ENCODE data around the gene SNTG2.

- no peak for TF ChIP-seq EZH2phosphoT487 (IDR thresholded peaks at IDR 0.05; ENCODE audit: borderline replicate concordance)
- TF ChIP-seq, protein P1, sequence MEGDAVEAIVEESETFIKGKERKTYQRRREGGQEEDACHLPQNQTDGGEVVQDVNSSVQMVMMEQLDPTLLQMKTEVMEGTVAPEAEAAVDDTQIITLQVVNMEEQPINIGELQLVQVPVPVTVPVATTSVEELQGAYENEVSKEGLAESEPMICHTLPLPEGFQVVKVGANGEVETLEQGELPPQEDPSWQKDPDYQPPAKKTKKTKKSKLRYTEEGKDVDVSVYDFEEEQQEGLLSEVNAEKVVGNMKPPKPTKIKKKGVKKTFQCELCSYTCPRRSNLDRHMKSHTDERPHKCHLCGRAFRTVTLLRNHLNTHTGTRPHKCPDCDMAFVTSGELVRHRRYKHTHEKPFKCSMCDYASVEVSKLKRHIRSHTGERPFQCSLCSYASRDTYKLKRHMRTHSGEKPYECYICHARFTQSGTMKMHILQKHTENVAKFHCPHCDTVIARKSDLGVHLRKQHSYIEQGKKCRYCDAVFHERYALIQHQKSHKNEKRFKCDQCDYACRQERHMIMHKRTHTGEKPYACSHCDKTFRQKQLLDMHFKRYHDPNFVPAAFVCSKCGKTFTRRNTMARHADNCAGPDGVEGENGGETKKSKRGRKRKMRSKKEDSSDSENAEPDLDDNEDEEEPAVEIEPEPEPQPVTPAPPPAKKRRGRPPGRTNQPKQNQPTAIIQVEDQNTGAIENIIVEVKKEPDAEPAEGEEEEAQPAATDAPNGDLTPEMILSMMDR (conservative IDR thresholded peaks at IDR 0.05; ENCODE audit: low read length) = no peak
Observed at GRCh38 chr2:951224-952006, 766 bp downstream of the SNTG2 start.
